Measurements from ENCODE around the gene EBPL.
"Not testable (repeated sequence)": the region's sequence is repeated elsewhere in the genome, so short reads cannot be mapped to it uniquely, and the experiment has no call there.

The EBPL gene

DNA sequence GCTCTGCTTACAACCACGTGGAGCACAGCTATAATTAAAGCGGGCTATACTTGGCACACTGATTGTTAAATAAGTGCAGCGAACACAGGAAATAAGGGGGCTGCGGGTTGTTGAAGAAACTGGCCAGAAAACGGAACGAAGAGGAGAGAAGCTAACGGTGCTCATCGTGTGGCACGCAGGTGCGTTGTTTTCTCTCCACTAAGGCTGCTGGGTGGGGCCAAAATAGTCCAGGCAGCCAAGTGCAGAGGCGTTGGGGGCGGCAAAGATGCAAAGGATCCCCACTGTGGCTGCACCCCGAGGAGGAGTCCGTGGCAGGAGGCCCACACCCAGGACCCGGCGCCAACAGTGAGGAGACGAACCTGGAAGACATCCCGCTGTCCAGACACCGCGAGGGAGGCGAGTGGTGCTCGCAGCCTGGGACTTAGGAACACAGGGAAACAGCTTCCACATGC is 71.1 kb downstream of the EBPL start:
- H3K4me2 ChIP-seq = no peak overlapping the region
- no peaks in the 10 kb centered on the region for H3K4me1 ChIP-seq (ENCODE audit: low read depth, poor library complexity, severe bottlenecking)
- no peaks in the 10 kb centered on the region for H3K36me3 ChIP-seq (ENCODE audit: insufficient read depth)
- H3K9ac ChIP-seq = no peak overlapping the region
- no peak overlapping the region for H2AFZ ChIP-seq (ENCODE audit: low read depth)
- no peaks in the 10 kb centered on the region for H4K20me1 ChIP-seq (ENCODE audit: insufficient read depth)
- H3K4me3 ChIP-seq (IDR thresholded peaks at IDR 0.05; ENCODE audit: insufficient read depth, low read depth, low read length) = no peak overlapping the region
- no peaks in the 10 kb centered on the region for H3K27me3 ChIP-seq (ENCODE audit: insufficient read depth, low read depth)
- no peak overlapping the region for H3K27ac ChIP-seq
- no peak for TF ChIP-seq CTCF (conservative IDR thresholded peaks at IDR 0.05; ENCODE audit: low read depth, low read length)
- no peaks in the 10 kb centered on the region for H3K79me2 ChIP-seq (ENCODE audit: insufficient read depth, low read depth)

GRCh38 chr13:49616676-49617065 is 74.6 kb downstream of the EBPL start:
- Histone ChIP-seq H3K27me3 (ENCODE audit: insufficient read depth, low read depth) (no peaks in the 10 kb centered on the region), H3K79me2 (ENCODE audit: insufficient read depth, low read depth) (no peaks in the 10 kb centered on the region), H3K4me3 (IDR thresholded peaks at IDR 0.05; ENCODE audit: insufficient read depth, low read depth, low read length) (no peak overlapping the region), H3K4me2 (no peak overlapping the region), H2AFZ (ENCODE audit: low read depth) (no peak overlapping the region), H3K27ac (no peak overlapping the region), H3K4me1 (ENCODE audit: low read depth, poor library complexity, severe bottlenecking) (no peaks in the 10 kb centered on the region), H3K36me3 (ENCODE audit: insufficient read depth) (no peaks in the 10 kb centered on the region), H3K9ac (no peak overlapping the region), H4K20me1 (ENCODE audit: insufficient read depth) (no peaks in the 10 kb centered on the region)
- TF ChIP-seq CTCF (conservative IDR thresholded peaks at IDR 0.05; ENCODE audit: low read depth, low read length) = no peak

DNA sequence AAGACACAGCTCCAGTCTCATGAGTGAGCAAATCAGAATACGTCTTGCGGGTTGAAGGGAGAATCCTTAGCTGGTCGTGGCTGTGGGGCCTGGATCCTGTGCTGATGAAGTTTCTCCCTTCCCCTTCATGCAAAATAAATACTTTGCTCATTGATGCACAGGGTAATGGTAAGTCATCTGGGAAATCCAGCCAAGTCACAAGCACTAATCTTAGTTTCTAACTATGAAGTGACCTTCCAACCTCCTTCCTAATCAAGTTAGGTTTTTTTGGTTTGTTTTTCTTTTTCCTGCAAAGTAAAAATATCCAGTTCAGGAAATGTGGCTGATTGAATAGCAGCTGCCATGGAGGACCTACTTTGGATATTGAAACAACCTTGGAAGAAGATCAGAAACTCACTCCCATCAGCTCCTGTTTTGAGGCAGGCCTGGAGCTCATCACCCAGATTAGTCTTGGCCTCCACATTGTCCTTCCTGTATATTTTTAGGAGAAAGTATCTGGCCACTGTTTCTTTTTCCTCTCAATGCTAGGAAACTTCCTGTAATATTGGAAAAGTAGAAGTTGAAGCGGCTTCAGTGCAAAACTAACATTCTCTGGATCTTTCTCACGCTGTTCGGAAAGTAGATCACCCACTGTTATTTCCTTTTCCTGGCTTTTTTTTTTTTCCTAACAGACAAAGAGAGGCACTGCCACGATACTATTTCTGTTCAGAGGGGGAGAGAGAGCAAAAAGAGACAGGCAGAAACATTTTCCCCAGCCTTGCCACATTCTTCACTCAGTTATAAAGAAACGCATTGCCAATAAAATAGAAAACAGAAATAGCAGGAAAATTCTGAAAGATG is 75.2 kb downstream of the EBPL start:
- Histone ChIP-seq H3K4me2 (no peak overlapping the region), H3K4me1 (ENCODE audit: low read depth, poor library complexity, severe bottlenecking) (no peaks in the 10 kb centered on the region), H3K79me2 (ENCODE audit: insufficient read depth, low read depth) (no peaks in the 10 kb centered on the region), H4K20me1 (ENCODE audit: insufficient read depth) (no peaks in the 10 kb centered on the region), H3K27me3 (ENCODE audit: insufficient read depth, low read depth) (no peaks in the 10 kb centered on the region), H2AFZ (ENCODE audit: low read depth) (no peak overlapping the region), H3K9ac (no peak overlapping the region), H3K4me3 (IDR thresholded peaks at IDR 0.05; ENCODE audit: insufficient read depth, low read depth, low read length) (no peak overlapping the region), H3K27ac (no peak overlapping the region), H3K36me3 (ENCODE audit: insufficient read depth) (no peaks in the 10 kb centered on the region)
- no peak for TF ChIP-seq CTCF (conservative IDR thresholded peaks at IDR 0.05; ENCODE audit: low read depth, low read length)

DNA sequence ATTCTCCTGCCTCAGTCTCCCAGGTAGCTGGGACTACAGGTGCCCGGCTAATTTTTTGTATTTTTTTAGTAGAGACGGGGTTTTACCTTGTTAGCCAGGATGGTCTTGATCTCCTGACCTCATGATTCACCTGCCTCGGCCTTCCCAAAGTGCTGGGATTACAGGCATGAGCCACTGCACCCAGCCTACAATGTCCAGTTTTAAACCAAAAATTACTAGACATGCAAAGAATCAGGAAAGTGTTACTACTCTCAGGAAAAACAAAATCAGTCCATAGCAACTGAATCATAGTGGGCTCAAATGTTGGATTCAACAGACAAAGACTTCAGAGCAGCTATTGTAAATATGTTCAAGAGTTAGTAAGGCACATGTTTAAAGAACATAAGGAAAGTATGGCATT is 79.2 kb downstream of the EBPL start:
- H3K4me1 ChIP-seq (ENCODE audit: low read depth, poor library complexity, severe bottlenecking); H3K36me3 ChIP-seq (ENCODE audit: insufficient read depth): not testable (repeated sequence)

More for the DNA sequence above, 79.2 kb downstream of the EBPL start:
- H2AFZ ChIP-seq (ENCODE audit: low read depth); H3K9ac ChIP-seq; H3K27me3 ChIP-seq (ENCODE audit: insufficient read depth, low read depth); H3K79me2 ChIP-seq (ENCODE audit: insufficient read depth, low read depth); H3K4me2 ChIP-seq; H3K4me3 ChIP-seq (IDR thresholded peaks at IDR 0.05; ENCODE audit: insufficient read depth, low read depth, low read length); H4K20me1 ChIP-seq (ENCODE audit: insufficient read depth); H3K27ac ChIP-seq: not testable (repeated sequence)
